GM12873 (cell line): Measurements from ENCODE around the gene TTC24.

ENCODE experiments used
- CTCF ChIP-seq: IDR thresholded peaks from 2 replicates; pipeline ENCODE4 v1.5.1; 2012; ENCODE audit warnings: low read depth, mild to moderate bottlenecking, moderate library complexity, low read length, control low read depth; ENCODE audit not compliant: insufficient read depth; ENCODE audit errors: missing control alignments

Gene TTC24

GRCh38 chr1:156594190-156594589 lies 14.7 kb downstream of the TTC24 start:
- TF ChIP-seq CTCF = no peak

GRCh38 chr1:156595016-156595415 lies 15.5 kb downstream of the TTC24 start:
- no peak for TF ChIP-seq CTCF

GRCh38 chr1:156596426-156596825 lies 16.9 kb downstream of the TTC24 start:
- TF ChIP-seq CTCF = no peak

- TF ChIP-seq CTCF = no peak
These were observed 18.6 kb downstream of the TTC24 start for GRCh38 chr1:156598125-156598524.

- no peak for TF ChIP-seq CTCF
These were observed 19.4 kb downstream of the TTC24 start for GRCh38 chr1:156598731-156599432.

- peak; percentile 38 for TF ChIP-seq CTCF
These were observed 20.3 kb downstream of the TTC24 start for GRCh38 chr1:156599811-156600210.

- TF ChIP-seq CTCF = no peak
These were observed 21.2 kb downstream of the TTC24 start for GRCh38 chr1:156600733-156601121.
